Coronary artery (tissue), 2 donors: Measurements from ENCODE around the gene SDR42E1.

ENCODE experiments used
- DNase-seq: peaks from one replicate; pipeline ENCODE4 v3.0.0-alpha.2; 2017; ENCODE audit warnings: low spot score
- H3K27ac ChIP-seq, 2 donors: fragments of 200-600 bp; sonication (generic); one replicate each; pipeline ENCODE4 v1.5.1; 2016 to 2019
- H3K4me3 ChIP-seq: fragments of 200-600 bp; sonication (generic); 2 replicates; pipeline ENCODE4 v1.5.1; 2016; ENCODE audit warnings: mild to moderate bottlenecking, moderate library complexity
- TF ChIP-seq, protein P1 (sequence below): fragments of 200-600 bp; sonication (generic); IDR thresholded peaks from one replicate; pipeline ENCODE4 v1.5.1; 2019; ENCODE audit warnings: antibody characterized with exemption

Gene SDR42E1

DNA sequence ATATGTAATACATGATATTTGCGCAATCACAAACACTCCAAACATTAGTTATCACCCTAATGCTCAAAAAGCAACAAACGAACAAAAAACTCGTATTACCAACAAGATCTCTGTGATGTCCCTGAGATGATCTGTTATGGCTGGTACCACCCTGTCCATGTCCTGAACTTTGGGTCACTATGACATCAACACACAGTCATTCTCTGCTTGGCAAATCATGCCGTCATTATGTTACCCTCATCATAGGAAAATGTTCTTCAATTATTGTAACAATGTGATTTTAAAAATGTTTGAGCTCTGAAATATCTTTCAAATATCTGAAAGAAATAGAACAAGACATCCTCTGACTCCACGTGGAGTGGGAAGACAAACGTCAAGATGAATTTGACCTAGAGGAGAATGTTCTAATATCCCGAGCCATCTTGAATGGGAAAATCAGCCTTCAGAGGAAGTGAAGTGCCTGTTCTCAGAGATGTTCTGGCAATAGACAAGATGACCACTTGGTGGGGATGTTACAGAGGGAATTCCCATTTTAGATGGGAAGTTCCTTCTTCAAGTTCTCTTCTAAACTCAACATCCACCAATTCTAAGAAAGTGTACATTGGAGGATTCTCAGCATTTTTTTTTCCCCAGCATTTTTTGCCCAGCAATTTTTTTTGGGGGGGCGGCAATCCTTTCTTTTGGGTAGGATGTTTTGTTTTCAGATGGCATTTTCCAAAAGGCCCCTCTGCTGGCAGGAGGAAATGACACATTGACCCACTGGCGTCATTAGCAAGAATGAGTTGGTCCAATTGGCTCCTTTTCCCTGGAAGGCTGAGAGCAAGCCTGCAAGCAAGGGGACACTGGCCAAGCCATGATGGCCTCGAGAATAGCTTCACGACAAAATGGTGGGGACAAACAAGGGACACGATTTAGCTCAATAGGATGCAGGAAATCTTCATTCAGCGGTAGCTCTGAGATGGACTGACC, 20.1 kb upstream of the SDR42E1 start:
- TF ChIP-seq, protein P1, sequence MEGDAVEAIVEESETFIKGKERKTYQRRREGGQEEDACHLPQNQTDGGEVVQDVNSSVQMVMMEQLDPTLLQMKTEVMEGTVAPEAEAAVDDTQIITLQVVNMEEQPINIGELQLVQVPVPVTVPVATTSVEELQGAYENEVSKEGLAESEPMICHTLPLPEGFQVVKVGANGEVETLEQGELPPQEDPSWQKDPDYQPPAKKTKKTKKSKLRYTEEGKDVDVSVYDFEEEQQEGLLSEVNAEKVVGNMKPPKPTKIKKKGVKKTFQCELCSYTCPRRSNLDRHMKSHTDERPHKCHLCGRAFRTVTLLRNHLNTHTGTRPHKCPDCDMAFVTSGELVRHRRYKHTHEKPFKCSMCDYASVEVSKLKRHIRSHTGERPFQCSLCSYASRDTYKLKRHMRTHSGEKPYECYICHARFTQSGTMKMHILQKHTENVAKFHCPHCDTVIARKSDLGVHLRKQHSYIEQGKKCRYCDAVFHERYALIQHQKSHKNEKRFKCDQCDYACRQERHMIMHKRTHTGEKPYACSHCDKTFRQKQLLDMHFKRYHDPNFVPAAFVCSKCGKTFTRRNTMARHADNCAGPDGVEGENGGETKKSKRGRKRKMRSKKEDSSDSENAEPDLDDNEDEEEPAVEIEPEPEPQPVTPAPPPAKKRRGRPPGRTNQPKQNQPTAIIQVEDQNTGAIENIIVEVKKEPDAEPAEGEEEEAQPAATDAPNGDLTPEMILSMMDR, result no peak
- no peak for DNase-seq
- Histone ChIP-seq H3K27ac (no peak overlapping the region), H3K4me3 (no peak overlapping the region)

DNA sequence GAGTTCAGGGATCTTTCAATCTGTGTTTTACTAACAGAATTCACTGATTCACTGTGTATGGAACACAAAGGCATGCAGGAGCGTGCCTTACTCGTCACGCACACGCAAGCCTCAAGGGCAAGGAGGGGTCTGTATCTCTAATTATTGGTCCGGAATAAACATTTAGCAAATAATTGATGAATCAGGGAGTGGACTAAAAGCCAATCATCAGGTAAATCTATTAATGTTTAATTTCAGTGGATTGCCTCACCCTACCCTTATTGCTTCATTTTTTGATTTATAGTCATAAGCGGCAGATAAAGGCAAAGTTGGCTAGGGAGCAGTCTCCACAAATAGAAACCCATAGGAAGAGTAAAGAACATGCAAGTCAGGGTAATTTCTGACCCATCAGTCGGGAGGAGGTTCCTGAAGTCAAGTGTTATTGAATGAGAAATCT, 16.4 kb upstream of the SDR42E1 start:
- TF ChIP-seq, protein P1, result no peak
- H3K27ac ChIP-seq, result no peak overlapping the region
- no peak for DNase-seq
- no peak overlapping the region for H3K4me3 ChIP-seq

DNA sequence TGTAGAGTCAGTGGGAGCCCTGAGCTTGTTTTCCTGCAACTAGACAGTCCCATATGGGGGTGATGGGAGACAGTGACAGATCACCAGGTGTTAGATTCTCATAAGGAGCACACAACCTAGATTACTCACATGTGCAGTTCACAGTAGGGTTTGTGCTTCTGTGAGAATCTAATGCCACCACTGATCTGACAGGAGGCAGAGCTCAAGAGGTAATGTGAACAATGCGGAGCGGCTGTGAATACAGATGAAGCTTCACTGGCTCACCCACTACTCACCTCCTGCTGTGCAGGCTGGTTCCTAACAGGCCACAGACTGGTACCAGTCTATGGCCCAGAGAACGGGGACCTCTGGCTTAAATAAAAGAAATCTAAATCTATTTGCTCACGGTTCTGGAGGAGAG, 13.6 kb upstream of the SDR42E1 start:
- no peak overlapping the region for H3K27ac ChIP-seq
- no peak for DNase-seq
- TF ChIP-seq, protein P1, result no peak
- H3K4me3 ChIP-seq, result no peak overlapping the region

DNA sequence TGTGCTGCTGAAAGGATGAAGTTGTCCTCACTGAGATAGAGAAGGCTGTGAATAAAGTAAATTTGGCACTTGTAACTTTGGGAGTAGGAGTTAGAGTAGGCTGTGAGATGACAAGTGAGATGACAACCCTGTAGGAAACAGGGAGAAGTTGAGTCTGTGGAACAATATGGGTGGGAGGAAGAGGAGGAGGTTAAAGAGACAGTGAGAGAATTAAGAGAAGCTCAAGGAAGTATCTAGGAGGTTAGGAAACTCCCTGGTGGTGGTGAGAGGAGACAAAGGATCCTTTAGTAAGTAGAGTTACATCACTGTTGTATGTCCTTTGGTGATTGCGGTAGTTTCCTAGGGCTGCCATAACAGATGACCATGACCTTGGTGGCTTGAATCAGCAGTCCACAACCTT, 13.0 kb upstream of the SDR42E1 start:
- TF ChIP-seq, protein P1, result no peak
- H3K4me3 ChIP-seq, result no peak overlapping the region
- H3K27ac ChIP-seq, result no peak overlapping the region
- no peak for DNase-seq

DNA sequence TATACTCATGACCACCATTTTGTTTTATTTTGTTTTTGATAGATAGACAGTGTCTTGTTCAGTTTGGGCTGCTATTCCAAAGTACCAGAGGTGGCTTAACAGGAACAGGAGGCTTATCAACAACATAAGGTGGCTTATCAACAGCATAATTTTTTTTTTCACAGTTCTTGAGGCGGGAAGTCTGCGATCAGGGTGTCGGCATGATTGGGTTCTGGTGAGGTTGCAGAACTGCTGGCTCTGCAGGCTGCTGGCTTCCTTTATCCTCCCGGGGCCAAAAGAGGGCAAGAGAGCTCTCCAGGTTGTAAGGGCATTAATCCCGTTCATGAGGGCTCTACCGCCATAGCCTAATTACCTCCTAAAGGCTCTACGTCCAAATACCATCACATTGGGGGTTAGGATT, 11.9 kb upstream of the SDR42E1 start:
- DNase-seq, result no peak
- TF ChIP-seq, protein P1, result no peak
- H3K4me3 ChIP-seq, result no peak overlapping the region
- no peak overlapping the region for H3K27ac ChIP-seq

DNA sequence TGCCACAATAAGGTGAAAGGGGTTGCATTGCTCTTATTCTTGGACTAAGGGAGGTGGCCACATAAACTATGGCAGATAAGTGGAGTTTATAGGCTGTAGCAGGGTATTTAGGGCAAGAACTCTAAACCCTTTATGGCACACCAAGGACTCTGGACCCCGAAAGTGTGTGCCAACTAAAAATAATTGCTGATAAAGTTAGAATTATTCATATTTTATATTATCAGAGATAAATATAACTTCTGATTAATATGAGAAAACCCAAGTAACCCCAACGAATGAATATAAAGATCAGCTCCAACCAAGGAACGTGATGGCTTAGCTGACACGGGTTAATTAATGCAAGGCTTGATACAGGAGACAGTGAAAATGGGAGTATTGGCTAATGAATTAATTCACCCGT, 8.8 kb upstream of the SDR42E1 start:
- Histone ChIP-seq H3K27ac (no peak overlapping the region), H3K4me3 (no peak overlapping the region)
- TF ChIP-seq, protein P1, result no peak
- DNase-seq, result no peak

DNA sequence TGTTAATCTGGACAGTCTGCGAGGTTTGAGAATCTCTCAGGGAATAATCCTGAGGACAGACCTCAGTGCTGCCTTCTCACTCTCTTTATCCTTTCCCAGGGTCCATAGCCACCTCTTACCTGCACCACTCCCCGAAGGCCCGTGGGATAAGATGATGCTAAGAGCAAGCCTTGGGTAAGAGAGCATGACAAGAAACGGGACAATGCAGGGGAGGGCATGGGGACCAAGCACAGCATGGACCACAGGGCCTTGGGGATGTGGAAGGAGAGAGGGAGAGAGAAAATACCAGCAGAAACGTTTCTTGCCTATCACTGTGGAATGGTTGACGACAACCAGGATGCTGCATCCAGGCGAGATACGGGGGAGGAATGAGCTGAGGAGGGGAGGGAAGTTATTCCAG, 8.3 kb upstream of the SDR42E1 start:
- TF ChIP-seq, protein P1, result no peak
- no peak for DNase-seq
- H3K27ac ChIP-seq, result no peak overlapping the region
- H3K4me3 ChIP-seq, result no peak overlapping the region
